GM18517 (cell line): ENCODE data around the gene LGI1.

Experiments used
- ATAC-seq: cut with Tn5 transposase; IDR thresholded peaks from one replicate; pipeline ENCODE4 v1.9.1; 2021; ENCODE audit warnings: mild to moderate bottlenecking, moderate library complexity; ENCODE audit not compliant: unreplicated experiment

LGI1 gene

DNA sequence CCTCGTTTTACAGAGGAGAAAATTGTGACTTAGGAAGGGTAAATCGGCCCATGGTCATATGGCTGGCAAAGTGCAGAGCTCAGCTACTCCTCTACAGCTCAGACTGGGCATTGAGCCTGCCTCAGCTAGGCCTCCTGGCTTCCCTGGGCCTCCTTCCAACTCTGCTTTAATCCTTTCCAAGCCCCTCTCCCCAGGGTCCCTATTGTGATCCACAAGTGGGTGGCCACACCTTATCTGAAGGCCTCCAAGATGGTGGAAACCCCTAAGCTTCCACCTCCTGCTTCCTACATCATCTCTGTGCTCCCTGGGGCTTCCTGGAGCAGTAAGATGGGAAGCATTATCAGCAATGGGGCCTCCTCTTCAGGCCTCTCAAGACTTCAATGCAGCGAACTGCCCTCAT, 3.0 kb upstream of the LGI1 start:
- no peak for ATAC-seq

DNA sequence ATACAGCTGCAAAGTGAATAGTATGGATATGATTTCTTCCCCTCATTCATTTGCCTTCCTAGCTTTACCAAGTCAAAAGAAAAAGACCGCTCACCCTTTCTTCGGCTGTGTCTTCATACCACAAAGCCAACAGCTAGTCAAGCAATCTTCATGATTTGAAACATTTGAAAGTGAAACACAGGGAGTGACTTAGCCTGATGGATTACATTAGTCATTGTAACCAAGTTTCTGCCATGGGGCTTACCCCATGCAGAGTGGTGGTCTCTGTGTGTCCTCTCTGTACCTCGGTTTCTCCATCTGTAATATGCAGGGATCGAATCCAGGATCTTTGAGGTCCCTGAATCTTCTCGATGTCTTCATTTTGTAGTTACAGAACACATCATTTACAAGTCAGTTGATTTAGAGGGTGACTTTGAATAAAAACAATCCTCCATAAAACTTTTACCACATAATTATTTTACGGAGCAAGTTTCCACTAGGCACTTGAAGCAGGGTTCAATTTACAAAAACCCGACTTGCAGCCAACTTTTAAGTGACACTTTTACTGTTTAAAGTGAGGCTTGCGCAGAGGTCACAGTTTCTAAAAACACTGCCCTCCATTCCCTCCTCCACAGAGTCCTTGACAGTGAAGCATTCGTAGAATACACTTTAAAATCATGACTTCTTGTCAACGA, 2.2 kb upstream of the LGI1 start:
- ATAC-seq, result no peak

DNA sequence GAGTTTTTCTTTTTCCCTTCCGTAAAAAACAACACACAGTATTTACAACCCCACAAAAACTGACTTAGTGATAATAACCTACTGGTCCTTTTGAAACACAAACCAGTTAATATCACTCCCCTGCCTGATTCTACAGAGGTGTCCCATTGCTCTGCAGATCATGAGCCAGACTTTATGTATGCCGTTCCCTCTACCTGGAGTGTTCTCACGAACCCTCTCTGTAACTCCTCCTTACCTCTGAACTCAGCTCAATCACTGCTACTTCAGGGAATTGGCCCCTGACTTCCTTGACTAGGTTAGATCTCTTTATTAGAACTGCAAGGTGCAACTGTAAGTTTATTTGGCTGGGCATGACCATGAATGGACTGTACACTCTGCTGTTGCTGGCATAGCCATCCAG, 1.6 kb upstream of the LGI1 start:
- ATAC-seq, result no peak

DNA sequence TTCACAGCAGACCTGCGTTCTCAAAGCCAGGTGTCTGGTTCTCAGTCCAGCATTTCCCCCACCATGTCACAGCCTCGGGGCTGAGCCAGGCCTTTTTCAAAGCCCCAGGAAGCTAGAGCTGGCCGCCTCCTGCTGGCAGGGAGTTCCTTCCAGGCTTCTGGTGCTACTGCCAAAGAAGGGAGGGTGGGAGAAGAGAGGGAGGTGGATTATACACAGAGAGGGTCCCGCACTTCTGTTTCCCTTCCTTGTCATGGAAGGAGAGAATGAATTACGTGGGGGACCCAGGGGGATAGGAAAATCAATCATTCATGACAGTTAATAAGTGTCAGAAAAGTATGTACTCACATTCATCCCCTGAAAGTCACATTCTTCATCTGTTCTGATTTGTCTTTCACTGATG, 600 bp upstream of the LGI1 start:
- no peak for ATAC-seq

DNA sequence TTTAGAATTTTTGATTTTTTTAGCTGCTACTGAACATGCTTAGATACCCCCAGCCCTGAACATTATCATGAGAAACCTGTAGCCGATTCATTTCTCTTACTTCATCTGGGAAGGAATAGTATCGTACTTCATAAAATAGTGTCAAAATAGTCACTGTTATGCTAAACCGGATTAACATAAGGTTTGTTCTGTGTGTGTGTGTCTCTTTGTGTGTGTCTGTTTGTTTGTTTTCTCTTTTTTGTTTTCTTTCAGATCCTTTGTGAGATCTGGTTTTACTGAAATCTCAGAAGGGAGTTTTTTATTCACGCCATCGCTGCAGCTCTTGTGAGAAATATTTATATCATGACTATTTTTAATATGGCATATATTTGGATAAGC, 761 bp downstream of the LGI1 start:
- ATAC-seq, result no peak

DNA sequence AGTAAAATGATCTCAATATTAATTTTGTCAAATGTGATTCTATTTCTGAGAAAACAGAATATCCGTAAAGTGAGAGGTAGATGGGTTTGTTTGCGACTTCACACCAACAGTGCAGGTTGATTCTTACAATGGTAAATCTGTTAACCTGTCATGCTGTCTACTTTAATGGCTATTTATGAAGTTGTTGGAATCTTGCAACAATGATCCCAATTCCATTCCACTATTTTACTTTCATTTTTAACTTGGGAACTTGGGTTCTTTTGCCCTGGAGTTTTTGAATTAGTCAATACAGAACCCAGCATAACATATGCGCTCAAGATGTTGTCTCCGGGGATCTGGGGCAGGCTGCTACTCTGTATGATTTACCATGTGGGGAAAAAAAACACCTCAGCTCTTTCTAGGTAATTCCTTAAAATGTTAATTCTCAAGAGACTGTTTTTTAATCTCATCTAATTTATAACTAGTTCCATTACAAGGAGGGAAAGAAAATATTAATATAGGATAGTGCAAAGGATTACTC, 1.2 kb downstream of the LGI1 start:
- ATAC-seq, result no peak

DNA sequence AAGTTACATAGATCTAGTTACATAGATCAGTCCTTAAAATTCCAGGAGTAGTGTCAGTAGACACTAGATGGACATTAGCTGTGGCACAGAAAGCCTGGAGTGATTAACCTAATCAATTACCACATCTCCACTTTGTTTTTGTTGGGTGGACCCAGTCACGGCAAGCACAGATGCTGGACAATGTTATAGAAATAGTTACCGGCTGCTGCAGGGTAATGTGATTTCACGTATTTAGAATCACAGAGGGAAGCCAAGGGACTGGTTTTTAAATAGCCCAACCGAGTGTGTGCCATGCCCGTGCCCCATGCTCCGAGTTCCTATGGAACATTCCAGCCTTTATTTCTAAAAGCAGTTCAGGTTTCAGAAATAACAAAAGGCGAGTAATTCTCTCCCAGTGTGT, 2.8 kb downstream of the LGI1 start:
- no peak for ATAC-seq

DNA sequence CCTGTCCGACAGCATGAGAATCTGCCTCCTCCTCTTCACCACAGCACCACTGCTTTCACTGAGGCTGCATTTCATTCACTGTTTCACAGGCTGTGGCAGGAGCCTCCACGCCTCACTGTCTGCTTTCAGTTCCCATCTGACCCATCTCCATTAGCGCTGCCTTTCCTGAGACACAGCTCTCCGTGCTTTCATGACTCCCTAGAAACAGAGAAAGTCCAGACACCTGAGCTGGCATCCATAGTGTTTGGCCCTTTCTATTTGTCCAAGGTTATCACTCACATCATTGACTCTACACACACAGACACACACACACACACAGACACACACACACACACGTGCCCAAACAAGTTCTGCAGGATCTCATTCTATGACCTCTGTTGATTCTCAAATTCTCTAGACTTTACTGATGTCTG, 5.2 kb downstream of the LGI1 start:
- no peak for ATAC-seq

DNA sequence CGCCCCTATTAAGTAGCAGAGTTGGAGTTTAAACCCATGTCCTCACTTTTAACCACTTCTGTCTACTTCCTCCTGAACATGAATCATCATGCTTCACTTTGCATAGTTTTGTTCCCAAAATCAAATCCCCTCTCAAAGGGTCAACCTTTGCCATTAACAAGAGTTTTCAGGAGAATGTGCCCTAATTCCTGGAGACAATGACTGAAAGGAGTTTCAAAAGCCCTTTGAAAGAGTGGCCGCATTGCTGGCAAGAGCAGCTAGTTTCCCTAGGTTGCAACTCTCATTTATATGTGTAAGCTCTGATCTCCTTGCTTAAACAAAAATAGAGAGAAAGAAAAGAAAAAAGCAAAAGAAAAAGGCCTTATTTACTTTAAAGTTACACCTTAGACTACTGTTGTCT, 9.2 kb downstream of the LGI1 start:
- ATAC-seq, result no peak

DNA sequence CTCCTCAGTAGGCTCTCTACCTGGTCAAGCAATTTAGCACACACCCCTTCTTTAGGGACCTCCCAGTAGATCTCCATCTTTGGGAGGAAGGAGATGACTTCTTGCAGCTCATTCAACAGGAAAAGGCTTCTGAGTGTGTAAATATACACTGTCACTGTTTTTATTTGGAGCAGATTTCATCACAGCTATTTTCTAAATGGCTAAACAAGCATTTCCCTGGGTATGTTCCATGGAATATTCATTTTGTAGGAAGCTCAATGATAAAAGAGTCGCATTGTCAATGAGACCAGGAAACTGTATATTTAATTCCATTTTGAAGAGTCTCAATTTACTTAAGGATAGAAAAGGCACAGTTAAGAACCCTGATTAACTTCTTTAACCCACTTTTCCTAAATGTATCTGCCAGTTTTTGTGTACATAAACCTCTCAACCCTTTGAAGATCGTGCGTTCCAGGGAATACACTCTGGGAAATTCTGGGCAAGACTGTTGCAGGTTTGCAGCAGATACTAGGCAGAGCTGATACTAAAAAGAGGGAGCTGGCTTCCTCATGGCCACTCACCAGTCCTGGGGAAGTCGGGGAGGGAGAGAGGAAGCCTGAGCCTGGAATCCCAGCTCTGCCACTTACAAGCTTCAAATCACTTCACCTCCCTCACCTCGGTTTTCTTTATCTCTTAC, 10.1 kb downstream of the LGI1 start:
- no peak for ATAC-seq

DNA sequence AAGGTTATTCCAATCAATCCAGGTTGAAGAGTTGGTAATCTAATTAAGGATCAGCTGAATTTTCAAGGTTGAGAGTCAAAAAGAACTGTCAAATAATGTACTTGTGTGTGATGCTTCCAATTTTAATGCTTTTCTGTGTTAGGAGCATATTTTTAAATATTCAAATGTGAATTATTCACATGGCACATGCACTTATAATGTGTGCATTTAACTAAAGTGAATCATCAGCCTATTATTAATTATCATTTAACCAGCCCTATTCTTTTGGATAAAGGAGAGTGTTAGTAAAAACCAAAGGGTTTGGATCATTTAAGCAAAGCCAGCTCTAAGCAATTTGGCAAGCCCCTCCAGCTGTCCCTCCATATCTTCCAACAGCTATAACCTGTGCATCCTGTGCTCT, 11.2 kb downstream of the LGI1 start:
- ATAC-seq, result no peak

DNA sequence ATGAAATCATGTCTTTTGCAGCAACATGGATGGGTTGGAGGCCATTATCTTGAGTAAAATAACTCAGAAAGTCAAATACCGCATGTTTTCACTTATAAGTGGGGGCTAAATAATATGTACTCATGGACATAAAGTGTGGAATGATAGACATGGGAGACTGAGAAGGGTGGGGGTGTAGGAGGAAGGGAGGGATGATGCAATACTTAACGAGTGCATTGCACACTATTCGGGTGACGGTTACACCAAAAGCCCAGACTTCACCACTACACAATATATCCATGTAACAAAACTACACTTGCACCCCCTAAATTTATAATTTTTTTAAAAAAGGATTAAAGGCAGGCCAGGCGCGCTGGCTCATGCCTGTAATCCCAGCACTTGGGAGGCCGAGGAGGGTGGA, 13.6 kb downstream of the LGI1 start:
- ATAC-seq, result no peak

DNA sequence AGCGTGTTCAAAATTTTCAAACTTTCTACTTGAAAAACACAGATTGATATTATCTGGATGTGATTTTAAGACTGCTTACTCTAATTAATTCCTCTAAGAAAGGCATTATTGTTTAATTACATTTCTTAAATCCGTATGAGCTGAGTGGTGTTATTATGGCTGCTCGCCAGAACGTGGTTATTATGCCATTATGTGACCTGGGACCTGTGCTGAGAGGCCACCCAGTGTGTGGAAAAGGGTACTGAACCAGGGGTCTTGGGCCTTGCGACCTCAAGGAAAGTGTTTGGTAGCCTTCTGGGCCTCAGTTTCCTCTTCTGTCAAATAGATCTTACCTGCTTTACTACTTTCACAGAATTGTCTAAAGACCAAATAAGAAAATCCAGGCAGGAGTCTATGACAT, 15.4 kb downstream of the LGI1 start:
- no peak for ATAC-seq

DNA sequence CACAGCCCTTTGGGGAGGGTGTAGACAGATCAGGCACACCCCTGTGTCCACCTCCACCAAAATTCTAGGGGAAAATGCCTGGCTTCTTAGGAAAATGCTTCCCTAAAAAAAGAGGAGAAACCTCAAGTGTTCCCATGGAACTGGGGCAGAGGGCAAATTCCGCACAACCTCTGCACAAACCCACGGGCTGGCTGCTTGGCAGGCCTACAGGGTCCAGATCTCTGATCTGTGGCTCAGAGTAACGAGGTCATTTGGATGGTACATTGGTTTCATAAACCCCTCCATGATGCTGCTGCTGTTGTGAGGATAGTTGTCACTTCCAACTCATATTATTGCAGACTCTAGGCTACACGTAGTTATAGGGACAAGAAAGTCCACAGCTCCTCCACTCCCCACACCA, 16.0 kb downstream of the LGI1 start:
- no peak for ATAC-seq

DNA sequence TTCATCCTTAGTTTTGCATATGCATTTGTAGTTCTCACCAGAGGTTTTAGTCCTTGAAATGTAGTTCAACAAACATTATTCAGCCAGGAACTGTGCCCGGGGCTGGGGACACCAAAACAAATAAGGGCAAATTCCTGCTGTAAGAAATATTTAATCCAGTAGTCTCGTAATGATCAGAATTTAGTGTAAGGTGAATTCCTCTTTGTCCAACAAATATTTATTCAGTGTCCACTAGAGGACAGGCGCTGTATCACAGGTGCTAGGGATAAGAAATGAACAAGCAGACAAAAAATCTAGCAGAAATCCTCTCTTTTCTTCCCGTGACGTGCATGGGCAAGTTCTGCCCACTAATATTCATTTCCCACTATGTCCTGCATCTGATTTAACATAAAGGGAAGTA, 17.6 kb downstream of the LGI1 start:
- no peak for ATAC-seq

DNA sequence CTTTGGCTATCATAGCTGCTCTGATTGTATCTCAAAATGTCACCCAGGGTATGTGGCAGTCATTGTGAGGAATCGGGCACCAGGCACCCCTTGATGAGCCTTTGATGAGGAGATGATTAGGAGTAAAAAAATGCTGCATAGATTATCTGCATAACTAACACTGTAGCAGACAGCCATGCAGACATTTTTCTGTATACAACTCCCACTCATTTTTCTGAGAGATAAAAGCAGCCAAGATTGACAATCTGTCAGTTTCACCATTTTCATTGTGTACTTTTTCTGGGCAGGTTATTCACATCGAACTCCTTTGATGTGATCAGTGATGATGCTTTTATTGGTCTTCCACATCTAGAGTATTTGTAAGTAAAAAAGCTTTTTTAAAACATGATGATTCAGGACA, 19.4 kb downstream of the LGI1 start:
- ATAC-seq, result no peak

DNA sequence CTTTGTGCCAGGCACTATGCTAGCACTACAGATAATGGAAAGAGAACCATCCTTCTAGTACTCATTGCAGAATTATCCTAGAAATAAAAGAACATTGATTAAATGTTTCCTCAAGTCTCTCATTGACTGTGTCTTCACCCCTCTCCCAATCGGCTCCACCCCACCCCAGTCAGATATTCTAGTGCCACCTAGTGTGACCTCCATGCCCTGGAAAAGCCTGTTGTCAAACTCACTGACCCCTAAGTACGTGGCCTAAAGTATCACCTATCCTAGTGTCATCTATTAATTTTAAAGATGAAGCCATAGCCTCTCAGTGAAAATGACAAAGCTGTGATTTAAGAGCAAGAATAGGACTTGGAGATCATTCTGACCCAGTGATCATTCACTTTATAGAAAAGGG, 26.3 kb downstream of the LGI1 start:
- ATAC-seq, result no peak

DNA sequence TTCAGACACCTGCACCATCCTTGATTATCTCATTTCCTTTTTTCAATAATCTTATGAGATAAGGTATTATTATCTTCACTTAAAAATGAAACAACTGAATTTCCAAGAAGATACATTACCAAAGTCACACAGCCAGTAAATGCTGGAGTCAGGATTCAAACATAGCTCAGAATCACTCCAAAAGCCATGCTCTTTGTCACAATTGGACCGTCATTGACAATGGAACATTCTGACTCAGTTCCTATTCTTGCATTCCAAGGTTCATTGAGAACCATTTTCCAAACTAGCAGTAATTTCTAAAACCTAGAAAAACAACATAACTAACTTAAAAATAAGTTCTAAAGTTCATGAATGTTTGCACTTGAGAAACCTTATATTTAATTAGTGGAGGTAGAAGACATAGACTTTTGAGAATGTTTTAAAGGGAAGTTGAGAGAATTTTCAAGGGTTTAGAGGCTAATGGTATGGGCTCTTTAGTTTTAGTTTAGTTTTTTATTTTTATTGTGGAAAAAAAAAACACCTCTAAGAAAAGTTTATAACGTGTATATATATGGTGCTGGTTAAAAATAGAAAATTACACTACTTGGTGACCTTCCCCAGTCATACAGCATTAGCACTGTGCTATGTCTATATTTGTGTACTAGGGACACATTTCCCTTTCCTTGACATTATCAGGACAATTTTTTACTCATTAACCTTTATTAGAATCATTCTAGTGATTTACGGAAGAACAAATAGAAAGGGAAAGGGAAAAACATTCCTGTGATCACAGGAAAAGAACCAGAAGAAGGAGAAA, 30.9 kb downstream of the LGI1 start:
- no peak for ATAC-seq

DNA sequence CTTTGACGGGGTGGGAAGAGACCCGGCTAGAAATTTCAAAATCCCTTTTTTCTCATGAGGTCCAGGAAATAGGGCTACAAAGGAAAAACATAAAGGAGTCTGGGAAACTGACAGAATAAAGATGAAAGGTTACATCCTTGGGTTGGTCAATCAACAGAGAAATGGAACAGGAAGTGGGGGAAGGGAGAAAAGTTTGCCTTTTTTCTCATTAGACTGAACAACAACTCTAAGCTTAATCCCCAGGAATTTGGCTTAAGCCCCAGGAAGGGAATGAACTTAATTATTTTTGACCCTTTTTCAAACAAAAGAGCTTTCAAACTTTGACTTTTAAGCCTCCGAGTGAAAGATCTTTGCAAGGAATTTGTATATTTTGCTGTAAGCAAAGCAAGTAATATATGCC, 32.7 kb downstream of the LGI1 start:
- ATAC-seq, result no peak

DNA sequence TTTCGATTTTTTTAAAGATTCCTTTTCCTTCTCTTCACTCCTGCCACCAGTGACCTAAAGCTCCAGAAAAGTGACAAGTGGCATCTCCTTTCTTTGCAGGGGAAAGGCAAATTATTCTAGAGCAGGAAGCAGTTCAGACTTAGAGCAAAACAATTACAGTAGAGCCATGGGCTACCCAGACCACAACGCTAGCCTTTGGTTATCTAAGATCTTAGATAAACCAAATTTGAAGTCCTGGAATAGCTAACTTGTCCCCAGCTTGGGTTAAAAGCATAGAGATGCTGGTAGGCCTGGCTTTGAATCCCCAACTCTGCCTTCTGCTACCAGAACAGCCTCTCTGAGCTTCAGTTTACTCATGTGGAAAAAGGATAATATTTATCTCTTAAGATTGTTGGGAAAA, 38.4 kb downstream of the LGI1 start:
- no peak for ATAC-seq

DNA sequence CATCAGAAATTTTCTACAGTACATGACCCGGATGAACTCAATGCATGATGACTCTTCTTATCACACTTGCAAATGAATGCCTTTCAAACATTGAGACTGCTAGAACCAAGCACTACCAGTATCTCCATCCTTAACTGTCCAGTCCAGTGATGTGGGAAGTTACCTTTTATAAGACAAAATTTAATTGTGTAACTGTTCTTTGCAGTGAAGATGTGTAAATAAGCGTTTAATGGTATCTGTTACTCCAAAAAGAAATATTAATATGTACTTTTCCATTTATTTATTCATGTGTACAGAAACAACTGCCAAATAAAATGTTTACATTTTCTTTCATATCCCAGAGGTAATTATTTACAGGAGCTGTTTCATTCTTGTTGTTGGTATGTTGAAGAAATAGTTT, 40.1 kb downstream of the LGI1 start:
- no peak for ATAC-seq

DNA sequence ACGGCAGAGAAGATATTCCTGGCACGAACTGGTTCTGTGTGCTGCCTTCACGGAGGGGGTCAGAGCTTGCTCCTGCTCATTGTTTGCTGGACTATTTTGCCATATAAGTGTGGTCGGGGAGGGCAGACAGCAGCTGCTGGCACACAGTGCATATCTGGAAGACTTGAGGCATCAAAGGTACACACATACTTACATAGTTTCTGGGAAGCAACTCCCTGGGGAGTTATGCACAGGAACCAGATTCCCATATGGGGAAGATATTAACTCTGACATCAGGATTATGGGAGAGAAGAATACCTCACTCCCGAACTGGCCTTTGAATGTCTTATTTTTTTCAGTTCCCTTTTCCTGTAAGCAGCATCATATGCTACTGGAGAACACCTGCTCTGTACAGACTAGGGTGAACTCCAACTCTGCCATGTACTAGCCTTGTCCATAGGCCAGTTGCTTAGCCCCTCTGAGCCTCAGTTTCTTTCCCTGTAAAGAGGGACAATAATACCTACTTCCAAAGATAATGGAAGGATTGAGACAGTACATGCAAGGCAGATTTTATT, 41.5 kb downstream of the LGI1 start:
- ATAC-seq, result no peak
